LNCaP clone FGC (cell line): ENCODE results near the gene IGSF8.

ENCODE experiments used
- DNase-seq: peaks from one replicate; pipeline ENCODE4 v3.0.0-alpha.2; 2011; ENCODE audit warnings: low read depth
- H3K4me3 ChIP-seq: 2 replicates; pipeline ENCODE4 v1.5.1; 2011; ENCODE audit warnings: mild to moderate bottlenecking, low read depth, low read length, control low read depth
- CTCF ChIP-seq: IDR thresholded peaks from 2 replicates; pipeline ENCODE4 v1.5.1; 2012; ENCODE audit warnings: mild to moderate bottlenecking; ENCODE audit not compliant: control insufficient read depth, insufficient read depth; ENCODE audit errors: extremely low read depth

Gene IGSF8

GRCh38 chr1:160068225-160068624 lies 30.2 kb downstream of the IGSF8 start:
- TF ChIP-seq CTCF = no peak
- DNase-seq = no peak
- H3K4me3 ChIP-seq = no peak overlapping the region

GRCh38 chr1:160066829-160067745 lies 31.3 kb downstream of the IGSF8 start:
- no peak for TF ChIP-seq CTCF
- DNase-seq = no peak
- no peak overlapping the region for H3K4me3 ChIP-seq

- no peak for TF ChIP-seq CTCF
- no peak overlapping the region for H3K4me3 ChIP-seq
Observed at GRCh38 chr1:160064746-160065145, 33.7 kb downstream of the IGSF8 start.

GRCh38 chr1:160064164-160064563 lies 34.3 kb downstream of the IGSF8 start:
- DNase-seq = no peak
- H3K4me3 ChIP-seq = no peak overlapping the region
- no peak for TF ChIP-seq CTCF

More at GRCh38 chr1:160064746-160065145, 33.7 kb downstream of the IGSF8 start:
- DNase-seq = no peak

- TF ChIP-seq CTCF = no peak
- DNase-seq = no peak
- H3K4me3 ChIP-seq = no peak overlapping the region
Observed at GRCh38 chr1:160063176-160063575, 35.2 kb downstream of the IGSF8 start.

- no peak overlapping the region for H3K4me3 ChIP-seq
- no peak for DNase-seq
- no peak for TF ChIP-seq CTCF
Observed at GRCh38 chr1:160062230-160062532, 36.2 kb downstream of the IGSF8 start.
